C4-2B (cell line): ENCODE results near the gene SRM.
"Not testable (repeated sequence)": the region's sequence is repeated elsewhere in the genome, so short reads cannot be mapped to it uniquely, and the experiment has no call there.

Source experiments
- H3K27ac ChIP-seq: fragments of 450-650 bp; 2 replicates; pipeline ENCODE4 v1.5.1; 2017
- CTCF ChIP-seq: fragments of 450-650 bp; conservative IDR thresholded peaks from 2 replicates; pipeline ENCODE4 v1.5.1; 2017; ENCODE audit warnings: mild to moderate bottlenecking
- ZFX ChIP-seq: fragments of 450-650 bp; IDR thresholded peaks from 2 replicates; pipeline ENCODE4 v1.6.1; 2017

SRM gene

GRCh38 chr1:11059968-11060830 is at the start of gene SRM:
Gene SRM (minus strand): TSS chr1:11060018. CDS start chr1:11059943, 75 bp downstream.
- TF ChIP-seq ZFX (peak; percentile 61), CTCF (no peak; the same call in 1 of the 2 replicates)
- H3K27ac ChIP-seq: peak within 1 kb of the TSS; percentile 98

GRCh38 chr1:11109047-11109760 is 49.4 kb upstream of the SRM start:
- H3K27ac ChIP-seq: no peak overlapping the region
- TF ChIP-seq CTCF: no peak

GRCh38 chr1:11107599-11107998 is 47.8 kb upstream of the SRM start:
- no peak for TF ChIP-seq ZFX
- no peak for TF ChIP-seq CTCF

GRCh38 chr1:11105586-11105985 is 45.8 kb upstream of the SRM start:
- TF ChIP-seq ZFX (no peak), CTCF (no peak)
- no peak overlapping the region for H3K27ac ChIP-seq

More at GRCh38 chr1:11107599-11107998, 47.8 kb upstream of the SRM start:
- H3K27ac ChIP-seq: no peak overlapping the region

GRCh38 chr1:11101347-11101746 is 41.5 kb upstream of the SRM start:
- TF ChIP-seq CTCF (no peak), ZFX (no peak)
- H3K27ac ChIP-seq: no peak overlapping the region

- H3K27ac ChIP-seq: not testable (repeated sequence)
Observed at GRCh38 chr1:11100806-11101205, 41.0 kb upstream of the SRM start.

DNA sequence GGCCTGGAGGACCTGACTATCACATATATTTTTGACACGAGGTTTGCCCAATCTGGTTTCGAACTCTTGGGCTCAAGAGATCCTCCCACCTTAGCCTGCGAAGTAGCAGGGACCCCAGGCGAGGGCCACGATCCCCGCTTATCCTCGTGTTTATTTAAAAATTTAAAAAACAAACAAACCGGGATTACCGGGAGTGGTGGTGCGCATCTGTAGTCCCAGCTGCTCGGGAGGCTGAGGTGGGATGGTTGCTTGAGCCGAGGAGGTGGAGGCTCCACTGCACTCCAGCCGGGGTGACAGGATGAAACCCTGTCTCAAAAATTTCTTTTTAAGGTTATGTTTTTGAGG is 40.3 kb upstream of the SRM start:
- H3K27ac ChIP-seq: peak overlapping the region; percentile 92
- TF ChIP-seq CTCF (no peak), ZFX (no peak)
